HCT116 (cell line): Measurements from ENCODE around the gene ADGRV1. TPM values are rescaled to one million over a fixed set of nuclear protein-coding genes. Genes with fewer than 3 reads are reported as not detected.

Experiments used
- ATAC-seq: fragments of 200-7000 bp; cut with Tn5 transposase; 2 replicates; pipeline ENCODE4 v1.9.1; 2020; ENCODE audit warnings: mild to moderate bottlenecking, moderate library complexity
- BruUV-seq: library from RNA; stranded (reverse); fragments of 400-500 nt; replicated peaks from 2 replicates; lab custom pipeline; 2021; lab: Mats Ljungman, UMichigan
- CTCF ChIA-PET: fragments of 300-600 bp; sonication (Branson Sonifier 250); formaldehyde crosslinking; loops from one replicate; lab custom pipeline; 2021; ENCODE audit warnings: antibody characterized with exemption; lab: Charles Lee
- POLR2A ChIA-PET: fragments of 300-600, 350-600 bp; sonication (Branson Sonifier 250); formaldehyde crosslinking; loops from one replicate; lab custom pipeline; 2021; ENCODE audit warnings: antibody characterized with exemption; lab: Charles Lee
- RAD21 ChIA-PET, 2 experiments: fragments of 300-600 bp; sonication (Branson Sonifier 250); formaldehyde crosslinking; loops; one replicate each; lab custom pipeline; 2023; ENCODE audit warnings: low total read pairs in 2 of 2; ENCODE audit not compliant: uncharacterized antibody in 2 of 2, unreplicated experiment in 2 of 2, low non-redundant PET in 1 of 2; lab: Charles Lee
- DNase-seq: peaks from one replicate; pipeline ENCODE4 v3.0.0-alpha.2; 2010; ENCODE audit warnings: low read depth, low spot score
- H2AFZ ChIP-seq: fragments of 200-600 bp; shearing (Covaris generic), sonication (generic); 2 replicates; pipeline ENCODE4 v1.6.1; 2017; ENCODE audit warnings: low read depth, mixed run types, mixed read lengths, antibody characterized with exemption, low read length; ENCODE audit not compliant: poor library complexity, severe bottlenecking
- H3K27ac ChIP-seq: 2 replicates; pipeline ENCODE4 v1.5.1; 2012; ENCODE audit warnings: low read depth, low read length
- H3K27me3 ChIP-seq: fragments of 200-600 bp; sonication (generic); 2 replicates; pipeline ENCODE4 v1.6.1; 2016; ENCODE audit warnings: mixed run types, low read length, mixed read lengths; ENCODE audit not compliant: insufficient read depth
- H3K36me3 ChIP-seq, 2 experiments: fragments of 200-500 bp in 1 of 2; fragments of 200-600 bp in 1 of 2; sonication (Bioruptor generic) in 1 of 2; sonication (generic) in 1 of 2; 2 replicates each; pipeline versions ENCODE4 v1.5.1 to v1.6.1; 2014 to 2016; ENCODE audit warnings: low read length in 2 of 2, inconsistent platforms in 1 of 2, mixed read lengths in 1 of 2, mixed run types in 1 of 2; ENCODE audit not compliant: insufficient read depth in 2 of 2, control insufficient read depth in 1 of 2
- H3K4me1 ChIP-seq, 2 experiments: fragments of 200-600 bp in 1 of 2; sonication (generic) in 1 of 2; 2 replicates each; pipeline versions ENCODE4 v1.5.1 to v1.6.1; 2012 to 2017; ENCODE audit warnings: low read length in 2 of 2, inconsistent platforms in 1 of 2, mild to moderate bottlenecking in 1 of 2, mixed read lengths in 1 of 2, mixed run types in 1 of 2, moderate library complexity in 1 of 2; ENCODE audit not compliant: insufficient read depth in 2 of 2, control insufficient read depth in 1 of 2
- H3K4me2 ChIP-seq: fragments of 200-600 bp; sonication (generic); 2 replicates; pipeline ENCODE4 v1.6.1; 2017; ENCODE audit warnings: mixed run types, low read length, mixed read lengths
- H3K4me3 ChIP-seq, 2 experiments: fragments of 200-600 bp in 1 of 2; sonication (generic) in 1 of 2; replicated peaks in 1 of 2; 2 replicates each; pipeline ENCODE4 v1.5.1; 2011 to 2016; ENCODE audit warnings: low read length in 2 of 2, control low read depth in 1 of 2, low read depth in 1 of 2, mild to moderate bottlenecking in 1 of 2, mixed read lengths in 1 of 2, mixed run types in 1 of 2
- H3K79me2 ChIP-seq: fragments of 200-600 bp; sonication (generic); 2 replicates; pipeline ENCODE4 v1.6.1; 2017; ENCODE audit warnings: mild to moderate bottlenecking, mixed run types, low read length, moderate library complexity, mixed read lengths; ENCODE audit not compliant: insufficient read depth
- H3K9ac ChIP-seq: fragments of 200-600 bp; sonication (generic); 2 replicates; pipeline ENCODE4 v1.6.1; 2016; ENCODE audit warnings: low read length, mixed read lengths
- H3K9me2 ChIP-seq: fragments of 200-600 bp; sonication (generic), shearing (Covaris generic); 2 replicates; pipeline ENCODE4 v1.6.1; 2017; ENCODE audit warnings: mixed run types, mild to moderate bottlenecking, moderate library complexity; ENCODE audit not compliant: insufficient read depth
- H3K9me3 ChIP-seq, 2 experiments: fragments of 200-500 bp in 1 of 2; fragments of 200-600 bp in 1 of 2; sonication (Bioruptor generic) in 1 of 2; sonication (generic) in 1 of 2; 2 replicates each; pipeline ENCODE4 v1.6.1; 2014 to 2017; ENCODE audit warnings: low read length in 2 of 2, mixed read lengths in 2 of 2, inconsistent platforms in 1 of 2, low read depth in 1 of 2, mild to moderate bottlenecking in 1 of 2, mixed run types in 1 of 2, moderate library complexity in 1 of 2; ENCODE audit not compliant: control insufficient read depth in 1 of 2, insufficient read depth in 1 of 2
- H4K20me1 ChIP-seq: fragments of 200-600 bp; sonication (generic), shearing (Covaris generic); 2 replicates; pipeline ENCODE4 v1.6.1; 2017; ENCODE audit warnings: mixed run types, mild to moderate bottlenecking, moderate library complexity; ENCODE audit not compliant: insufficient read depth
- CEBPB ChIP-seq: IDR thresholded peaks from 2 replicates; pipeline ENCODE4 v1.6.1; 2012; ENCODE audit warnings: low read depth
- CTCF ChIP-seq, 3 experiments: fragments of 200-600 bp in 1 of 3; sonication (generic) in 1 of 3; IDR thresholded peaks in 2 of 3; conservative IDR thresholded peaks in 1 of 3; 2 replicates each; pipeline ENCODE4 v1.5.1; 2012 to 2017; ENCODE audit warnings: low read depth in 2 of 3, low read length in 2 of 3, antibody characterized with exemption in 1 of 3, borderline replicate concordance in 1 of 3, control low read depth in 1 of 3, mild to moderate bottlenecking in 1 of 3, mixed read lengths in 1 of 3, mixed run types in 1 of 3, moderate library complexity in 1 of 3; ENCODE audit not compliant: insufficient read depth in 1 of 3
- ELF1 ChIP-seq: IDR thresholded peaks from 2 replicates; pipeline ENCODE4 v1.6.1; 2012; ENCODE audit warnings: low read depth, borderline replicate concordance
- EZH2phosphoT487 ChIP-seq: fragments of 200-600 bp; IDR thresholded peaks from 2 replicates; pipeline ENCODE4 v1.6.1; 2018; ENCODE audit warnings: antibody characterized with exemption, borderline replicate concordance
- JUND ChIP-seq: IDR thresholded peaks from 2 replicates; pipeline ENCODE4 v1.6.1; 2012
- MAX ChIP-seq: IDR thresholded peaks from 2 replicates; pipeline ENCODE4 v1.6.1; 2012
- POLR2AphosphoS5 ChIP-seq: IDR thresholded peaks from 2 replicates; pipeline ENCODE4 v1.6.1; 2011; ENCODE audit warnings: mild to moderate bottlenecking, low read depth, low read length, moderate library complexity
- RAD21 ChIP-seq: IDR thresholded peaks from 2 replicates; pipeline ENCODE4 v1.6.1; 2012; ENCODE audit warnings: low read depth, mild to moderate bottlenecking
- REST ChIP-seq: IDR thresholded peaks from 2 replicates; pipeline ENCODE4 v1.6.1; 2012; ENCODE audit warnings: low read depth
- intact Hi-C: fragments of 100-400 bp; cut with micrococcal nuclease; formaldehyde crosslinking; loops from 2 replicates; pipeline ENCODE4 v1.10.0; 2022
- total RNA-seq: library from RNA; stranded (reverse); gene quantifications from one replicate; pipeline ENCODE4 v1.2.1, GENCODE V29; 2021; ENCODE audit not compliant: unreplicated experiment

ADGRV1 gene
- total RNA-seq, 1 experiment from 2014 or later = 6.0 TPM

GRCh38 chr5:90861843-90862586 lies 303.4 kb downstream of the ADGRV1 start:
- no peaks in the 10 kb centered on the region for H3K9me2 ChIP-seq
- no peaks in the 10 kb centered on the region for H3K9me3 ChIP-seq
- H3K27ac ChIP-seq = no peak overlapping the region
- no peak overlapping the region for H2AFZ ChIP-seq
- POLR2A ChIA-PET = interaction anchor here (1.7 kb wide), 1 partner anchor 521 kb away, joined by 6 read pairs; the partner anchor contains the start of gene ARRDC3
- no peaks in the 10 kb centered on the region for H3K79me2 ChIP-seq
- H3K4me1 ChIP-seq = no peaks in the 10 kb centered on the region
- TF ChIP-seq CTCF (IDR thresholded peaks at IDR 0.05 in 2 of 3, conservative IDR thresholded peaks at IDR 0.05 in 1 of 3; ENCODE audit: borderline replicate concordance in 1 of 3, insufficient read depth in 1 of 3, low read depth in 2 of 3, low read length in 2 of 3) = peak in 2 of 3 experiments; percentile 16 to 33; a peak in 2 of 6 replicates
- TF ChIP-seq MAX = no peak
- TF ChIP-seq RAD21 = peak; percentile 32; the same call in 1 of the 2 replicates
- CTCF ChIA-PET = interaction anchor here (1.5 to 1.7 kb wide), 3 partner anchors 9 to 558 kb away, joined by 5 to 18 read pairs (median 7); no protein-coding TSS in a partner anchor
- H3K27me3 ChIP-seq = no peaks in the 10 kb centered on the region
- H3K36me3 ChIP-seq = no peaks in the 10 kb centered on the region
- no TSS peak for BruUV-seq
- ATAC-seq (no peak), DNase-seq (no peak)
- H3K9ac ChIP-seq = no peak overlapping the region
- H4K20me1 ChIP-seq = no peaks in the 10 kb centered on the region
- RAD21 ChIA-PET = interaction anchor here in 1 of 2 experiments (1.0 to 1.1 kb wide), 2 partner anchors 523 to 558 kb away, joined by 3 read pairs; no protein-coding TSS in a partner anchor
- no peak overlapping the region for H3K4me3 ChIP-seq
- H3K4me2 ChIP-seq = no peak overlapping the region
- intact Hi-C loops = loop anchor here (10.0 kb wide), 1 partner anchor 523 kb away; the partner anchor contains the start of gene ARRDC3

- BruUV-seq = no TSS peak
- Histone ChIP-seq H2AFZ (no peak overlapping the region), H3K4me3 (no peak overlapping the region), H3K9ac (no peak overlapping the region), H3K36me3 (no peaks in the 10 kb centered on the region), H3K27ac (no peak overlapping the region), H3K79me2 (no peaks in the 10 kb centered on the region), H3K9me2 (no peaks in the 10 kb centered on the region), H3K27me3 (no peaks in the 10 kb centered on the region), H3K4me2 (no peak overlapping the region), H3K4me1 (no peaks in the 10 kb centered on the region), H3K9me3 (no peaks in the 10 kb centered on the region), H4K20me1 (no peaks in the 10 kb centered on the region)
- ChIA-PET POLR2A (interaction anchor here (1.1 kb wide), 1 partner anchor 518 kb away, joined by 4 read pairs; the partner anchor contains the start of gene ARRDC3), CTCF (interaction anchor here (0.8 to 3.0 kb wide), 13 partner anchors 10 to 554 kb away, joined by 3 to 44 read pairs (median 4); partner anchors contain the start of gene ARRDC3), RAD21 (interaction anchor here (0.6 to 1.2 kb wide), 2 partner anchors 472 to 554 kb away, joined by 3 to 4 read pairs; no protein-coding TSS in a partner anchor)
- DNase-seq (no peak), ATAC-seq (no peak)
- intact Hi-C loops = loop anchor here (5.0 to 10.0 kb wide), 3 partner anchors 237 to 520 kb away; partner anchors contain the start of gene ARRDC3
- TF ChIP-seq CEBPB = no peak
- no peak for TF ChIP-seq POLR2AphosphoS5
- no peak for TF ChIP-seq EZH2phosphoT487
- no peak for TF ChIP-seq JUND
- no peak for TF ChIP-seq REST
- TF ChIP-seq ELF1 = no peak
Measured at GRCh38 chr5:90865180-90865579, 306.6 kb downstream of the ADGRV1 start.
